SK-N-SH treated with all-trans-retinoic acid at 6 μM for 48 hours (cell line): Measurements from ENCODE around the gene NOP53.
"Not testable (repeated sequence)": the region's sequence is repeated elsewhere in the genome, so short reads cannot be mapped to it uniquely, and the experiment has no call there.

Experiments
- ATAC-seq: fragments of 200-7000 bp; cut with Tn5 transposase; 3 replicates; pipeline ENCODE4 v1.9.1; 2020; ENCODE audit warnings: mild to moderate bottlenecking, moderate library complexity
- ARNTL ChIP-seq: fragments of 450-650 bp; formaldehyde crosslinking; IDR thresholded peaks from 2 replicates; pipeline ENCODE4 v1.5.0; 2020; ENCODE audit warnings: low read depth, mild to moderate bottlenecking, moderate library complexity, borderline replicate concordance
- BACH2 ChIP-seq: fragments of 250-450 bp; sonication (Bioruptor Pico); IDR thresholded peaks from 2 replicates; pipeline ENCODE4 v1.9.0; 2021; ENCODE audit warnings: mild to moderate bottlenecking, borderline replicate concordance
- CSDC2 ChIP-seq: fragments of 250-450 bp; sonication (Bioruptor Pico); IDR thresholded peaks from 2 replicates; pipeline ENCODE4 v1.5.0; 2020; ENCODE audit warnings: mild to moderate bottlenecking, moderate library complexity
- CSRNP3 ChIP-seq: fragments of 250-450 bp; sonication (Bioruptor Pico); IDR thresholded peaks from 2 replicates; pipeline ENCODE4 v1.5.1; 2021; ENCODE audit warnings: mild to moderate bottlenecking, moderate library complexity
- ESRRG ChIP-seq: fragments of 250-450 bp; sonication (Bioruptor Pico); IDR thresholded peaks from 2 replicates; pipeline ENCODE4 v1.6.1; 2021; ENCODE audit warnings: mild to moderate bottlenecking
- ISL1 ChIP-seq: fragments of 250-450 bp; sonication (Bioruptor Pico); IDR thresholded peaks from 2 replicates; pipeline ENCODE4 v2.1.2; 2022; ENCODE audit warnings: mild to moderate bottlenecking, moderate library complexity
- OSR1 ChIP-seq: fragments of 250-450 bp; sonication (Bioruptor Pico); IDR thresholded peaks from 2 replicates; pipeline ENCODE4 v1.8.0; 2022; ENCODE audit warnings: moderate library complexity, mild to moderate bottlenecking, inconsistent platforms
- PATZ1 ChIP-seq: fragments of 250-450 bp; sonication (Bioruptor Pico); IDR thresholded peaks from 2 replicates; pipeline ENCODE4 v1.8.0; 2020; ENCODE audit warnings: mild to moderate bottlenecking, moderate library complexity, borderline replicate concordance
- POU6F1 ChIP-seq: fragments of 250-450 bp; sonication (Bioruptor Pico); IDR thresholded peaks from 2 replicates; pipeline ENCODE4 v1.8.0; 2021; ENCODE audit warnings: low read depth, mild to moderate bottlenecking, moderate library complexity, borderline replicate concordance
- PPARA ChIP-seq: fragments of 250-450 bp; sonication (Bioruptor Pico); IDR thresholded peaks from 2 replicates; pipeline ENCODE4 v1.5.0; 2020; ENCODE audit warnings: mild to moderate bottlenecking, borderline replicate concordance
- RARB ChIP-seq: fragments of 250-450 bp; sonication (Bioruptor Pico); IDR thresholded peaks from 2 replicates; pipeline ENCODE4 v1.8.0; 2021; ENCODE audit warnings: mild to moderate bottlenecking, moderate library complexity
- SNAI2 ChIP-seq: fragments of 250-450 bp; sonication (Bioruptor Pico); IDR thresholded peaks from 2 replicates; pipeline ENCODE4 v1.5.0; 2020; ENCODE audit warnings: mild to moderate bottlenecking, moderate library complexity
- TCF4 ChIP-seq: fragments of 250-450 bp; sonication (Bioruptor Pico); IDR thresholded peaks from 2 replicates; pipeline ENCODE4 v1.8.0; 2021; ENCODE audit warnings: mild to moderate bottlenecking, moderate library complexity, borderline replicate concordance
- TSHZ2 ChIP-seq: fragments of 250-450 bp; sonication (Bioruptor Pico); IDR thresholded peaks from 2 replicates; pipeline ENCODE4 v1.5.0; 2020; ENCODE audit warnings: mild to moderate bottlenecking, moderate library complexity
- ZC3H10 ChIP-seq: fragments of 250-450 bp; sonication (Bioruptor Pico); IDR thresholded peaks from 2 replicates; pipeline ENCODE4 v1.5.1; 2021; ENCODE audit warnings: mild to moderate bottlenecking, moderate library complexity
- ZFP3 ChIP-seq: fragments of 250-450 bp; sonication (Bioruptor Pico); IDR thresholded peaks from 2 replicates; pipeline ENCODE4 v1.5.0; 2020; ENCODE audit warnings: mild to moderate bottlenecking, moderate library complexity
- ZFP30 ChIP-seq: fragments of 450-650 bp; formaldehyde crosslinking; IDR thresholded peaks from 2 replicates; pipeline ENCODE4 v1.5.0; 2022; ENCODE audit warnings: mild to moderate bottlenecking, moderate library complexity
- ZNF565 ChIP-seq: fragments of 450-650 bp; formaldehyde crosslinking; conservative IDR thresholded peaks from 2 replicates; pipeline ENCODE4 v1.5.0; 2020; ENCODE audit warnings: low read depth, mild to moderate bottlenecking, moderate library complexity
- ZNF70 ChIP-seq: fragments of 450-650 bp; formaldehyde crosslinking; IDR thresholded peaks from 2 replicates; pipeline ENCODE4 v1.5.0; 2020; ENCODE audit warnings: mild to moderate bottlenecking, moderate library complexity
- ZNF8 ChIP-seq: fragments of 450-650 bp; formaldehyde crosslinking; IDR thresholded peaks from 2 replicates; pipeline ENCODE4 v1.5.0; 2020; ENCODE audit warnings: mild to moderate bottlenecking, moderate library complexity

NOP53 gene

GRCh38 chr19:47725759-47726401 is 19.5 kb upstream of the NOP53 start:
- no peak for ATAC-seq
- TF ChIP-seq ZFP3 (CRISPR knock-in tag) (no peak), ZNF565 (CRISPR knock-in tag) (no peak), OSR1 (CRISPR knock-in tag) (no peak), BACH2 (no peak), ZC3H10 (CRISPR knock-in tag) (no peak), TCF4 (CRISPR knock-in tag) (no peak), RARB (CRISPR knock-in tag) (no peak), ZNF8 (no peak), ISL1 (CRISPR knock-in tag) (no peak), TSHZ2 (CRISPR knock-in tag) (no peak), ZFP30 (CRISPR knock-in tag) (no peak)

- TF ChIP-seq ESRRG (CRISPR knock-in tag): no peak
- ATAC-seq: no peak
Measured at GRCh38 chr19:47726467-47726866, 18.9 kb upstream of the NOP53 start.

GRCh38 chr19:47728295-47728694 is 17.1 kb upstream of the NOP53 start:
- ATAC-seq: not testable (repeated sequence)

GRCh38 chr19:47729468-47729798 is 15.9 kb upstream of the NOP53 start:
- TF ChIP-seq ZNF8 (no peak), ZFP3 (CRISPR knock-in tag) (no peak), ESRRG (CRISPR knock-in tag) (no peak), RARB (CRISPR knock-in tag) (no peak), POU6F1 (no peak), CSRNP3 (no peak), ZNF70 (no peak), PATZ1 (CRISPR knock-in tag) (no peak), CSDC2 (CRISPR knock-in tag) (no peak), ISL1 (CRISPR knock-in tag) (no peak), ZFP30 (CRISPR knock-in tag) (no peak), PPARA (CRISPR knock-in tag) (no peak)
- peak; percentile 86 for ATAC-seq

- TF ChIP-seq ZNF565 (CRISPR knock-in tag): no peak
- TF ChIP-seq ZC3H10 (CRISPR knock-in tag): no peak
- TF ChIP-seq CSRNP3: no peak
- no peak for TF ChIP-seq SNAI2
- no peak for TF ChIP-seq ARNTL (CRISPR knock-in tag)
- TF ChIP-seq TCF4 (CRISPR knock-in tag): no peak
- no peak for TF ChIP-seq PPARA (CRISPR knock-in tag)
- peak; percentile 65 for ATAC-seq
Measured at GRCh38 chr19:47729799-47730520, 15.4 kb upstream of the NOP53 start.
